ENCODE measurements around the gene SH2D3A.
"Not testable (repeated sequence)": the region's sequence is repeated elsewhere in the genome, so short reads cannot be mapped to it uniquely, and the experiment has no call there.

SH2D3A gene

DNA sequence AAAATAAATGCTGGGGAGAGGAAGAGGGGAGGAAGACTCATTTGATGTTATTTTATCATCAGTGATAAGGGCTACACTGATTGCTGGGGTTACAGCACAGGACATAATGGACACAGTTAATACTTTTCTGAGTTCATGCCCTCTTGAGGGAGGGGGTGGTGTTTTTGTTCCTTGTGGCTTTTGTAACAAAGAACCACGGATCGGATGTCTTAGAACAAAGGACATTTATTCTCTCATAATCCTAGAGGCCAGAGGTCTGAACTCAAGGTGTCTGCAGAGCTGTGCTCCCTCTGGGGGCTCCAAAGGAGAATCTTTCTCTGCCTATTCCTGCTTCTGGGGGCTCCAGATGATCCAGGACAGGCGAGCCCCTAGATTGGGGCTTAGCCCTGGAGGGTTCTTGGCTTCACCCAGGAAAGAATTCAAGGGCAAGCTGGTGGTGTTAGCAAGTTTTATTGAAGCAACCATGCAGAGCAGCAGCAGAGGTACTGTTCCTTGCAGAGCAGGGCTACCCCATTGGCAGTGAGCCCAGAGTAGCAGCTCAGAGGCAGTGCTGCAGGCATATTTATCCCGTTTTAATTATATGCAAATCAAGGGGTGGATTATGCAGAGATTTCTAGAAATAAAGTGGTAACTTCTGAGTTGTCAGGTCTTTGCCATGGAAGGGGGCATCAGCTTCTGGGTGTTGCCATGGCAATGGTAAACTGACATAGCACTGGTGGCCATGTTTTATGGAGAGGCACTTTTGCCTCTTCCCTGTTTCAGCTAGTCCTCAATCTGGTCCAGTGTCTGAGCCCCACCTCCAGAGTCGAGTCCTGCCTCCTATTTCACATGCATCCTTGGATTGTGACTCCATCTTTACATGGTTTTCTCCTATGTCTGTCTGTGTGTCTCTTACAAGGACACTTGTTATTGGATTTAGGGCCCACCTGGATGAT, 23.2 kb upstream of the SH2D3A start:
- no peak for DNase-seq (ENCODE audit: low read depth in 2 of 2)

DNA sequence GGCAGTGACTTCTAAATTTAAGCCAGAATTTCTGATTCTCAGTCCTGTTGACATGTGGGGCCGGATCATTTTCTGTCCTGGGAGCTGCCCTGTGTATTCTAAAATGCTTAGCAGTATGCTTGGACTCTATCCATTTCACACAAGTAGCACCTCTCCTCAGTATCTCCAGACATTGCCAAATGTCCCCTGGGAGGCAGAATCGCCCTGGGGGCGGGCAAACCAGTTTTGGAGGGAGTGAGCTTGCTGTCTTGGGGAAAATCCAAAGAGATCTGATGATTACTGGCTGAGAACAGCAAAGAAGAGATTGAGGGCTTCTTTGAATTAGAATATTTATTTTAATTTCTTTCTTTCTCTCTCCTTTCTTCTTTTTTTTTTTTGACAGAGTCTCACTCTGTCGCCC, 21.7 kb upstream of the SH2D3A start:
- DNase-seq (ENCODE audit: low read depth in 2 of 2): no peak

GRCh38 chr19:6787393-6787792, 20.2 kb upstream of the SH2D3A start:
- no peak for DNase-seq (ENCODE audit: low read depth in 2 of 2)

GRCh38 chr19:6779206-6779605, 12.0 kb upstream of the SH2D3A start:
- no peak for DNase-seq (ENCODE audit: low read depth in 2 of 2)

- no peak for DNase-seq (ENCODE audit: low read depth in 2 of 2)
Measured at GRCh38 chr19:6778386-6778785, 11.2 kb upstream of the SH2D3A start.

DNA sequence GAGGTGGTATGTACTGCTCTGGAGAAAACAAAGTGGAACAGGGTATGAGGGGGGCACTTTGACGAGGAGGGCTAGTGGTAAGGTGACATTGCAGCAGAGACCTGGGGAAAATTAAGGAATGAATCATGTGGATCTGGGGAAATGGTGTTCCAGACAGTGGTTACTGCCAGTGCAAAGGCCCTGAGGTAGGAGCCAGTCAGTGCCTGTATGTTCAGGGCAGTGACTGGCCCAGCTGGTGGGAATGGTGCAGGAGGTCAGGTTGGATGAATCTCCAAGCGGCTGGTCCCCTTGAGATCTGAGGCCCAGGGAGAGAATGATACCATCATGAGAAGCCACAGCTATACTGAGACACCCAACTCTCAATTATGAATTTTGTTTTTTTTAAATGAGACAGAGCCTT, 10.2 kb upstream of the SH2D3A start:
- DNase-seq (ENCODE audit: low read depth in 2 of 2): no peak

- DNase-seq (ENCODE audit: low read depth in 2 of 2): no peak
Measured at GRCh38 chr19:6776999-6777398, 9.8 kb upstream of the SH2D3A start.

- not testable (repeated sequence) for DNase-seq (ENCODE audit: low read depth in 2 of 2)
Measured at GRCh38 chr19:6776045-6776444, 8.8 kb upstream of the SH2D3A start.

GRCh38 chr19:6774821-6775707, 7.8 kb upstream of the SH2D3A start:
- no peak for DNase-seq (ENCODE audit: low read depth in 2 of 2)

- no peak for DNase-seq (ENCODE audit: low read depth in 2 of 2)
Measured at GRCh38 chr19:6773323-6773931, 6.2 kb upstream of the SH2D3A start.

DNA sequence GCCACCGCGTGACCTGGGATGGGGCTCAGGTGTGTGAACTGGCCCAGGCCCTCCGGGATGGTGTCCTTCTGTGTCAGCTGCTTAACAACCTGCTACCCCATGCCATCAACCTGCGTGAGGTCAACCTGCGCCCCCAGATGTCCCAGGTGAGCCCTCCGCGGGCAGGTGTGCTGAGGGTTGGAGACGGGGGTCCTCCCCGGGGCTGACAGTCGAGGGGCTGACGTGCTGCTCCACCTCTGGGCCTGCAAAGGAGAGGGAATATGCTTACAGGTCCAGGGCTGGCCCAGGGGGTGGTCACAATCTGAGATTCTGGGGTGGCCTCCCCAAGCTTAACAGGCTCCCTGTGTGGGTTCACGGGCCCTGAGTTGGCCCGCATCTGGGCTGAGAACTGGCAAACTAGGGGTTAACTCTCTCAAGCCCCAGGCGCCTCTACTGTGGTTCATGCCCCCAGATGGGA, 5.7 kb upstream of the SH2D3A start:
- DNase-seq (ENCODE audit: low read depth in 2 of 2): no peak

DNA sequence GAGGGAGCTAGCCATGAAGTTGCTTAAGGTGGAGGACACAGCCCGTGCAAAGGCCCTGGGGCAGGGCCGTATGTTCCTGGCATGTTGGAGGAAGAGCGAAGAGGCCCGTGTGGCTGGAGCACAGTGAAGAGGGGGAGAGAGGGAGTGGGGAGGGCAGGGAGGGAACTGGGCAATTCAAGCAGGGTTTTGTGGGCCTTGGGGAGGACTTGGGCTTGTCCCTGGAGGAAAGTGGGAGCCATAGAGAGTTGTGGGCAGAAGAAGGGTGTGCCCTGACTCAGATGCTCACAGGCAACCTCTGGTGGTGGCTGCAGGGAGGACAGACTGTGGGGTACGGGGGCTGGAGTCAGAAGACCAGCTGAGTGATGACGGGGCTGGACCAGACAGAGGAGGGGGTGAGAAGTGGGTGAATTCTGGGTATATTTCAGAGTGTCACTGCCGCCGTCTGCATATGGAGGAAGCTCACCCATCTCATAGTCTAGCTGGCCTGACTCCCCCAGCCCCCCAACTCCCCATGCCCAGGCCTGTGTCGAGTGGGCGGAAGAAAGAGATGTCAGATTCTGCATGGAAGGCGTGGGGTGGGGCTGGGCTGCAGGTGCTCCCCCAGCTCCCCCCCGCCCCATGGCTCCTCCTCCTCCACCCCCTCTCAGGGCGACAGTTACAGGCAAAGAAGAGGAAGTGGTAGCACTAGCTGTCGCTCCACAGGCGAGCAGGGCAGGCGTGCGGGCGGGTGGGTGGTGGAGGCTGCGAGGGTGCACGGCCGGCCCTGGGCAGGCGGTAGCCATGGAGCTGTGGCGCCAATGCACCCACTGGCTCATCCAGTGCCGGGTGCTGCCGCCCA, 5.0 kb upstream of the SH2D3A start, which contains the start of gene VAV1:
TSS of gene VAV1 (plus strand) at position 681 of the 838 bp plus-strand sequence. CDS start at position 781, 100 bp downstream.
- DNase-seq (ENCODE audit: low read depth in 2 of 2): peak; percentile 59 to 76

DNA sequence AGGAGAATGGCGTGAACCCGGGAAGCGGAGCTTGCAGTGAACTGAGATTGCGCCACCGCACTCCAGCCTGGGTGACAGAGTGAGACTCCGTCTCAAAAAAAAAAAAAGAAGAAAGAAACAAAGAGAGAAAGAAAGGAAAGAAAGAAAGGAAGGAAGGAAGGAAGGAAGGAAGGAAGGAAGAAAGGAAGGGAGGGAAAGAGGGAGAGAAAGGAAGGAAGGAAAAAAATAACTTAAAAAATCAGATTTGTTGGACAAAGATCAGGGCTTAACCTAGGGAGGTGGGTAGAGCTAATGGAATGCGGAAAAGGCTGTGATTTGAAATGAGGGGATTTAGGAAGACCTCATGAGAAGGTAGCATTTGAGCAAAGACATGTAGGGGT, 4.4 kb upstream of the SH2D3A start:
- not testable (repeated sequence) for DNase-seq (ENCODE audit: low read depth in 2 of 2)

GRCh38 chr19:6769006-6769619, 1.9 kb upstream of the SH2D3A start:
- no peak for DNase-seq (ENCODE audit: low read depth in 2 of 2)

- no peak for DNase-seq (ENCODE audit: low read depth in 2 of 2)
Measured at GRCh38 chr19:6768236-6768785, 1.1 kb upstream of the SH2D3A start.

- no peak for DNase-seq (ENCODE audit: low read depth in 2 of 2)
Measured at GRCh38 chr19:6767081-6767356, 216 bp downstream of the SH2D3A start.

DNA sequence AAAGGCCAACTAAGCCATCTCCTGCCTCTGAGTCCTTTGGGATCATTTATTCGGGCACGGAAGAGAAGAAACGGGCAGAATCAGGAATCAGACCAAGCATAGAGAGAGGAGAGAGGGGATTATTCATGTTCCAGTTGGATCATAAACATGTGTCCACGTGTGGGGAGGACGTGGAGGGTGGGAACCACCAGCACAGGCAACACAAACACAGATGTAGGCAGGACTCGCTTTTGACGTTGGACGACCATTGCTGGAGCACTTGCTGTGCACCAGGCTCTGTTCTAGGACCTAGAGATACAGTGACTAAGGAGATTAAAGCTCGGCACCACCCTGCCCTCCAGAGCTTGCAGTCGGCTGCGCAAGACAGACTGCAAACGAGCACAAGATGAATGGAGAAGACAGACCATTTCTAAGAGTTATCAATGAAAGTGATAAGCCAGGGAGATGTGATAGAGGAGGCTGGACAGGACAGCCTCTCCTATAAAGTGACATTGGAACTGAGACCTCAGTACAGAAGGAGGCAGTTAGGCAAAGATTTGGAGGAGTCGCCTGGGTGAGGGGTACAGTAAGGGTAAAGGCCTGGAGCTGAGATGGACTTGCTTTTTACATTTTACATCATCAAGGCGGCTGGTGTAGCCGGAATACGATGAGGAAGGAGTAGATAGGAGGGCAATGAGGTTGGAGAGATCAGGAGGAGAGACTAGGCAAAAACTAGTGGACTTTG, 716 bp downstream of the SH2D3A start:
- DNase-seq (ENCODE audit: low read depth in 2 of 2): no peak

- no peak for DNase-seq (ENCODE audit: low read depth in 2 of 2)
Measured at GRCh38 chr19:6765738-6766356, 1.4 kb downstream of the SH2D3A start.

DNA sequence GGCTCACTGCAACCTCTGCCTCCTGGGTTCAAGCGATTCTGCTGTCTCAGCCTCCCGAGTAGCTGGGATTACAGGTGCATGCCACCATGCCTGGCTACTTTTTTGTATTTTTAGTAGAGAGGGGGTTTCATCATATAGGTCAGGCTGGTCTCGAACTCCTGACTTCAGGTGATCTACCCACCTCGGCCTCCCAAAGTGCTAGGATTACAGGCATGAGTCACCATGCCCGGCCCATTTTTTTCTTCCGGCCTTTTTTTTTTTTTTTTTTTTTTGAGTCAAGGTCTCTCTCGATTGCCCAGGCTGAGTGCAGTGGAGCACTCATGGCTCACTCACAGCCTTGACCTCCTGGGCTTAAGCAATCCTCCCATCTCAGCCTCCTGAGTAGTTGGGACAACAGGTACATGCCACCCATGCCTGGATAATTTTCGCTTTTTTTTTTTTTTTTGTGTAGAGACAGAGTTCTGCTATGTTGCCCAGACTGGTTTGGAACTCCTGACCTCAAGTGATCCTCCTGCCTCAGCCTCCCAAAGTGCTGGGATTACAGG, 4.9 kb downstream of the SH2D3A start:
- not testable (repeated sequence) for DNase-seq (ENCODE audit: low read depth in 2 of 2)
